8988T (cell line): ENCODE results near the gene CAMK1D.

Experiments
- DNase-seq: peaks from one replicate; pipeline ENCODE4 v3.0.0; 2011

Gene CAMK1D

DNA sequence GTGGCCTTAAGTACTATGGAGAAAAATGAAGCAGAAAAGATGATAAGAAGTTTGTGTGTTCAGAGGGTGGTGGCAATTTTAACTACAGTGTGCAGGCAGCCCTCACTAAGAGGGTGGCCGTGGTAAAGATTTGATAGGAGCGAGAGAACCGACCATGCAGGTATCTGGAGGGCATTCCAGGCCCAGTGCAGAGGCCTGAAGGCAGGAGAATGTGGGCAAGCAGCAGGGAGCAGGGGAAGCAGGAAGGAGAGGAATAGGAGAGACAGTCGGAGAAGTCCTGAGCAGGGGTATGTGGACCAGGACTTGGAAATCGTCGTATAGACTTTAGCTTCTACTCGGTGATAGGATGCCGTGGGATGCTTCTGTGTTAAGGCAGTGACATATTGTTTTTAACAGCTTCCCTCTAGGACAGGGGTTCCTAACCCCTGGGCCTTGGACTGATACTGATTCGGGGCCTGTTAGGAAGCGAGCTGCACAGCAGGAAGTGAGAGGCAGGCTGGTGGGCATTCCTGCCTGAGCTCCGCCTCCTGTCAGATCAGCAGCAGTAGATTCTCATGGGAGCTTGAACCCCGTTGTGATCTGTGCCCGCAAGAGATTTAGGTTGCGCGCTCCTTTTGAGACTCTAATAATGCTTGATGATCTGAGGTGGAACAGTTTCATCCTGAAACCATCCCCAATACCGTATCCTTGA lies 425.0 kb downstream of the CAMK1D start:
- DNase-seq, result no peak

DNA sequence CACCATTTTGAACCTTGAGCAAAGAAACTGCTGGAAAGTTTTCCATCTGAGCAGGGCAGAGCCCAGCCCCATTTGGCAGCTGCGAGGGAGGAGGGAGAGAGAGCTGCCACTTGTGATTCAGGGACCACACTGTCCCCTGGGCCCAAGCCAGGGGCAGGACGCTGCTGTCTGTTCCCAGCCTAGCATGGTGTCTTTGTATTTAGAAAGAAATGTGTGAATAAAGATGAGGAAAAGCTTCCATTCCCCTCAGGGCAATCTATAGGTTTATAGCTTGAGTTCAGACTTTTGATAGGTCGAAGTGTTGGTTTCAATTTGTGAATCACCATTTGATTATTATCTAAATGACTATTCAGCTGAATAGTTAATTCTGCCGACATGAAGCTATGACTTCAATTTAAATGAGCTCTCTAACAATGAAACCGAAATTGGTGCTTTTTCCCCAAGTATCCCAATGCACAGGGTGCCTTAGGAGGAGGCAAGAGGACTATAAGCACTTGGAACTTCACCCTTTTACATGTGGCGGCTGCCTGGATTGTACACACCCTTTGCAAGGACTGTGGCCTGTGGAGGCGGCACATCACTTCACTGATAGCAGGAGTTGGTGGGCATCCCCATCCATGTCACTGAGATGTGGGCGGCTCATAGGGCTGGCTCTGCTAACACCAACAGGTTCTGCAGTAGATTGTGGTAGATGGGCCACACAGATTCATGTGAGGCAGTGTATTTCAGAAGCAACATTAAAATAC lies 428.7 kb downstream of the CAMK1D start:
- DNase-seq, result no peak

DNA sequence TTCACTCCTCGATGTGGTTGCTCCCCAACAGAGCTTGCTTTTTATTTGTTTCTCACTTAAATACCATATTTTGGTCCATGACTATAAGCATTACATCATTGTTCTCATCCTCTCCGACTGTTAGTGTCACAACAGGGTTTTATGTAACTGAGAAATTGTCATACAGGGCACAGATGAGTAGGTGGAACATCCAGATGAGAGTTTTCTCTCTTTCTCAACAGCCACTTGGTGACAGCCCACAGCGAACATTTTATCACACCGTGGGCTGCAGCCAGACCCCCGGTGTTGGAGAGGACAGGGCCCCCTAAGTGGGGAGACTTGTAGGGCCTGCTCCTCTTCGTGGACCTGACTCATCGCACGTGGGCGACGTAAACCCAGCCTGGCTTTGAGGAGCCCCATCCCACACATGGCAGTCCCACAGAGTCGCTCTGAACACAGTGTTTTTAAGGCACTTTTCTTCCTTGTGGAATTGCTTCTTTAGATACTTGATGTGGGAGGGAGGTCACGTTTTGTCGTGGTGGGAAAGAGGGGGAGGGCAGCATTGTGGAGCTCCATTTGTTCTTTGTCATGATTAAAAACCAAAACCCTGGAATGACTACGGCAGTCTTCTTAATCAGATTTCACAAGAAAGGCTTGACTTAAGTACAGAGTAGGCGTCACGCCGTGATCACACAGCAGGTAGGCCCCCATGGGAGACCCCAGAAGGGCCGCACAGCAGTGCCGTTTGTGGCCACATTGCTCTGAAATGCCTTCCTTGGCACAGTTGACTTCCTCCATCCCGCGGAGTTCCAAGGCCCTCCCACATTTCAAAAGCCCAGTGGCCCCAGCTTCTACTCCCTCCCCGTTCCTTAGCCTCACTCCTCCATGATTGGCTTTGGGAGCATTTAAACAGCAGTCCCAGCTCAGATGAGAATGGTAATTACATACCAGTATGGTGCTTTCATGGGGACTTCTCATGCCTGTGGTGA lies 431.6 kb downstream of the CAMK1D start:
- no peak for DNase-seq

DNA sequence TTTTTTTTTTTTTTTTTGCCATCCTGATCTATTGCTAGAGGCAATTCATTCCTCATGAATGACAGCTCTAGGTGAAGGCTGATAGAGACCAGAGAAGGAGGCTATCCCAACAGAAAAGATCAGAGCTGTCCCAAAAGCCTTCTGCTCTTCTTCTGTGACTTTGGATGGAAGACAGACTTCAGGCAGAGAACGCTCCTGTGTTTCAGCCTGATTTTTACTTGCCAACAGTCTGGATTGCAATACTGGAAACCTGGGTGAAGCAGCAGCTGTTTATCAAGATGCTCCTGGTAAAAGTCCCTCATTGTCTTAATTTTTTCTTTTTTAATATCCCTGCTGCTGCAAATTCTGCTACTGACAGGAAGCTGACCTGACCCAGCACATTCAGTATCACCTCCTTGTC lies 432.6 kb downstream of the CAMK1D start:
- no peak for DNase-seq

DNA sequence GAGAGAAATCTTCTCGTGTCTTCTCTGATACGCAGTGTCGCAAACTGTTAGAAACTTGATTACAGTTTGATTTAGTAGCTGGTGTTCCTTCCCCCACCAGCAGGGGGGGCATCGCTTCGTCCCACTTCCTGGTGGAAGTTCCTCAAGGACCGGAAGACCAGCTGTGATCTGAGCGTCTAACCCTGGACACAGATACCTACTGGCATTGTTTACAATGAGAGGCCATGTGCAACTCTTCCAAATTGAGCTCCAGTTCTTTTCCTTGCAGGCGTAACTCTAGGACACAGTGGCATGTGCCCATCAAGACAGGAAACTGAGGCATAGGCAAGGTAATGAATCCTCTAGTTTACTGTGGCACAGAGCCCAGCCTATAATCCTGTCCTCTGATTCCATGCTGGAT lies 433.2 kb downstream of the CAMK1D start:
- peak; percentile 51 for DNase-seq

DNA sequence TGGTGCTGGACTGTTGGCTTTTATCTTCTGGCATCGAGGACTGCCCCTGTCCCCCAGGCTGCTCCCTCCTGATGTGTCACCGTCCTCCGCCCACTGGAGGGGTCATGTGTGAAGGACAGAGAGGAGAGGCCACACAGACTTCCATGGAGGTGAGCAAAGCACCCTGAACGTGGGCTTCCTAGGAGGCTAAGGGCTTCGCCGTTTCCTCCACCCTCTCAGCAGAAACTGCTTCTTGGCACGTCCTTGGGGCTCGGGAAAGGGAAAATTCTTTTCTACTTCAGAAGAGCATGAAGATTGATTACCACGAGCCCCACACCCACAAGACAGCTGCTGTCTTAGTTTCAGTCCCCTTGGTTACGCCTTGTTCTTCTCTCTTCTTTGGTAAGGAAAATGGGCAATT lies 433.9 kb downstream of the CAMK1D start:
- DNase-seq, result no peak

DNA sequence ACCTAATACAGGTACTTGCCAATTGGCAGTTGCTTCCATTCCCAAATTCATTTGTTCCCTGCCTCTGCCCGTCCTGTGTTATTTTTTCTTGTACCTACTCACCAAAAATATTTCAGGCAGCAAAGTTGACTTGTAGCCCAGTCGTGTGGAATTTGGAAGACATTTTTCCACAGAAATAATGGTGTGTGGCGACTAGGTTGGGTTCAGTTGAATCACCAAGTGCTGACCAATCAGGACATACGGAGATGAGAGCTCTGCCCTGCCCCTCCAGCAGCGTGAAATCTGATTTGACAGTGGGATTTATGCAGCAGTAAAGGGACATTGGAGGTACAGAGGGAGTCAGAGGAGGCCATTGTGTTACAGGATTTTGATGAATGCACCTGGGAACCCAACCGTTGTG lies 435.3 kb downstream of the CAMK1D start:
- no peak for DNase-seq

DNA sequence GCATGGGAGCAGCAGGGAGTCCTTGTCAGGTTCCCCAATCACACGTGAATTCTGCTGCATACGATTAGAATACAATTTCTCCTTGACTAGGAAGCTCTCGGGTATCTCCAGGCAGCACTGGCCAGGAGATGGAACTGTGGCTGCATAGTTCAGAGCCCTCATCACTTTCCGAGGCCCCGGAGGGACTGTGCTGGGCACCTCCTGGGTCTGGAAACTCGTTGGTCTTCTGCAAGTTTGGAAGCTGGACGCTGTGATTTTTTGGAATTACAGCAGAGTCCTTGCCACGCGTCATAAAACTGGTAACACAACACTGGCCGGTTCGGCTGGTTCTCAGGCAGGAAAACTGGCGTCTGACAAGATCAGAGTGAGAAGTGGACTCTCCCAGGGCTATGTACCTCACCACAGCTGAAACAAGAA lies 436.1 kb downstream of the CAMK1D start:
- DNase-seq, result no peak

DNA sequence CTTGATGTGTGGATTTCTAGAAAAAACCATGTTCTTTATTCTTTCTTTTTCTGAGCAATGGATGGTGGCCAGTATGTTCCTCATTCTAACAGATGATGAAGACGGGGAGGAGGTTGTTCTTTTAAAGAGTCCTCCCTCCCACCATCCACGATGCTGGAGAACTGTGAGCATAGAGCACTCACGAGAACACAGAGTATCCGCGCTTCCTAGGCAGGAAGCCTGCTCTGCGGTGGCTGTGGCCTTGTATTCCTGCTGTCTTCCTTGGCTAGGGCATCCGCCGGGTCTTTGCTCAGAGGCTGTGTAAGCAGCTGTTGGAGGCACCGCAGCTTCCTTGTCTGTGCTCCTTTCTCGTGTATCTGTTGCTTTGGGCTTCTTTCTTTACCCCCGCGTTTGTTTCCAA lies 437.9 kb downstream of the CAMK1D start:
- DNase-seq, result no peak

DNA sequence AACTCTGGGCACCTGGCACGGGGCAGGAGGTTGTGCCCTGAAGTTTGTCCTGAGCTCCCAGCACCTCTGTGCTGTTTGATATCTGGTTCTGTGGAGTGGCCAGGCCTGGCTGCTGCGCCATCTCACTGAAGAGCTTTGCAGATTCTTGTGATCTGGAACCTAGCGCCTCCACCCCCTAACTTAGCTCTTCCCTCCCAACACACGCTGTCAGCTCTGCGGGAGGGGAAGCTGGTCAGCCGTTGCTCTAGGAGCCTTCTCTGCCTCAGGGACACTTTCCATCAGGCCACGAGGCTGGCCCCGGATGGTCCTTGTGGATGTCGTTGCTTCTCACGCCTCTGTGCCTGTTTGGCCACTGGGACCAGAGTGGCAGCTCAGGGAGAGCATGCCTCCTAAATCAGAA lies 438.9 kb downstream of the CAMK1D start:
- no peak for DNase-seq

DNA sequence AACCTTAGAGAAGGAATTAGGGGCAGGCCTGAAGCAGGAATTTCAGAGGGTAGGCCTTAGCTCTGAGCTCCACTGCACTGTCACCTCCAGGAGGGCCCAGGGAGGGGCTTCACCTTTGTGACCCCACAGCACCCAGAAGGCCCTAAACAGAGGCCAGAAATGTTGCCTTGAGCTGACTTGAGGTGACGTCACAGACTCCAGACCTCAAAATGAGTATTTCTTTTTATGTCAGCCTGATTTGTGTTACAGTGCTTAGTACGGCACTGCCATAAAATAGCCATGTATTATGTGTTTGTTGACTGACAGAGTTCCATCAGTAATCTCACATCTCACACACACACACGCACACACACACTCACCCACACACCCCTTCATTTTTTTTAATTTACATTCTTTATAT lies 440.9 kb downstream of the CAMK1D start:
- no peak for DNase-seq

DNA sequence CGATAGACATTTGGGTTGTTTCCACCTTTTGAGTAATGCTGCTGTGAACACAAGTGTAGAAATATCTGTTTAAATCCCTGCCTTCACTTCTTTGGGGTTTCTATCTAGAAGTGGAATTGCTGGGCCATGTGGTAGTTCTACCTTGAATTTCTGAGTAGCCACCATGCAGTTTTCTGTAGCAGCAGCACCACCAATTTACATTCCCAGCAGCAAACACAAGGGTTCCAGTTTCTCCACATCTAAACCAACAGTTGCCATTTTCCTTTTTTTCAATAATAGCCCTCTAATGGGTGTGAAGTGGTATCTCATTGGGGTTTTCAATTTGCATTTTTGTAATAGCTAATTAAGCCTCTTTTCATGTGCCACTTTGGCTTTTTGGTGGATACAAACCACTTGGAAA lies 442.4 kb downstream of the CAMK1D start:
- no peak for DNase-seq

DNA sequence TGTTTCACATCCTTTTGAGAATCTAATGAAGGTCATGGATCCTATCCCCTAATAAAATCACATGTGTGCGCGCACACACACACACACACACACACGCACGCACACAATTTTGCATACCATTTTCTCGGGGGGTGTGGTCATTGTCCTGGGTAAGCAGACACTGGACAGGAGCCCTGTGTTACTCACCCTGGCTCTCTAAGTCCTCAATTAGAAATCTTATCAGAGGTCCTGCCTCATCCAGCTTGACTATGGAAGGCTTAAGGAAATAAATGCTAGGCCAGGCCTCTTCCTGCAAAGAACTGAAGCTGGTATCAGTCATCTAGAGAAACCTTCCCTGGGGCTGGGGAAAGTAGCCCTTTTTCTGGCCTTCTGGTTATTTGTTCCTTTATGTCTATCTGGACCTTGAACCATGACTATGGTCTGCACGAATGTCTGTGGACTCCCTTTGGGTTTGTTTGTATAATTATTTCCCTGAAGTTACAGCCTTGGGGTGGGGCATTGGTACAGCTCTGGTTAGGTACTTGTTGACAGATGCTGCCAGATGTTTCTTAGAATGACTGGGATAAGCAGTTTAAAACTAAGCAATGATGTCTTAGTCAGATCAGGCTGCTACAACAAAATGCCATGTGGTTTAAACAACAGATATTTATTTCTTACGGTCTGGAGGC lies 443.7 kb downstream of the CAMK1D start:
- no peak for DNase-seq

DNA sequence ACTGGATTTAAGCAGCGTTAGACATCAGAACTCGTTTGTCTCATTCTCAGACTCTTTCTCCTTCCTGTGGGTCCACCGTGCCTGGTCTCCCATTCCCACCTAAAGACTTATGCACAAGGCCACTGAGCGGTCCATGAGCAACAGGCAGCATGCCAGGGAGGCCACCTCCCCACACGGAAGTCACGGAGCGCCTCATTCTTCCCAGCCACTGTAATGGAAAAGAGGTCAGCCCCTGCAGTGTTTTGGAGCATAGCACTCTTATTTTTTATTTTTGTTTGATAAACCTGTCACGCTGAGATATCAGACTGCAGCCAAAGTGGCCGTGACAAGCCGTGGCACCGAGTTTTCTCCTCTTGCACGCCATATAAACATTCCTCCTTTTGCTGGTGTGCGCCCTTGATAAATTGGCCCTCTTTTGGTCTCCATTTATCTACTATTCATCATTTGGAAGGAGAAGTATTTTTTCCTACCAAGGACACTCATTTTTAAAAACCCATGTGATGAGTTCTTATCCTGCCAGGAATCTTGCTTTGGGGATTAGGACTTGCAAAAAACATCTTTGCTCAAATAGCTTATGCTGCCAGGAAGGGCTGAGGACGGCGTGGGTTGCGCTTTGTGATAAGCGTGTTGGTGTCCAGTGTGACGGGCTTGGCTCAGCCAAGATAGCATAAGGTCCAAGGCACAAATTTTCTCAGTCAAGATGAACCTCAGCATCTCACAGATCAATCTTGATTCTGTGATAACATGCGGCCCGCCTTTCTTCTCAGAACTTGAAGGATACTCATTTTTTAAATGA lies 446.2 kb downstream of the CAMK1D start:
- no peak for DNase-seq

DNA sequence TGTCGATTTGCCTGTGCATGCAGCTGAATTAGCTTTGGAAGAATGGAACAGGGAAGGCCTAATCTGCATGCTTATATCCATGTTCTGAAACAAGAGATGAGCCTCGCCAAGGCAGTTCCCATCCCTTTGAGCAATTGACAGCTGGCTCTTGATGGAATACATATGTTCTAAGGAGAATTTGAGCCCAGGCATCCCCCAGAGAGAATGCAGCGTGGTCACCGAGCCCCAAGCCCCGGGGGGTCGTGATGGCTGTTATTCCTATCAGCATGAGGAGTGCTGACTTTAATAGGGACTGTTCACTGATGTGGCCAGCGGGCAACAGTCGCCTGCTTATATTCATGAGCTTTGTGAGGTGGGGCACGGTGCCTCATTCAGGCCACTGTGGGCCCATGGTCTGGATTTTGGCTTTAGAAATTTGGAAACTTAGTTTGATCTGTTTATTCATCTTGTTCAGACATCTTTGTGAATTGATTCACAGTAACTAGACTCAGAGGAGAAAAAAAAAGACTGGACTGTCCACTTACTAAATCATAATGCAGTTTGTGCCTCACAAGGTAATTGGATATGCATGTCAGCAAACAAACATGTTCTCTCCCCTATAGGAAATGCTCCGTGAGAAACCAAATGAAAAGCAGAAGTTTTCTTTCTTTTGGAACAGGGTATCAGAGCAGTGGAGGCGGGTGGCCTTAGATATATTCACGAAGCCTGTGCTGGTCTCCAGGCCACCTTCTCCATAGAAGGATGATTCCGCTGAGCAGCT lies 447.2 kb downstream of the CAMK1D start:
- DNase-seq, result no peak

DNA sequence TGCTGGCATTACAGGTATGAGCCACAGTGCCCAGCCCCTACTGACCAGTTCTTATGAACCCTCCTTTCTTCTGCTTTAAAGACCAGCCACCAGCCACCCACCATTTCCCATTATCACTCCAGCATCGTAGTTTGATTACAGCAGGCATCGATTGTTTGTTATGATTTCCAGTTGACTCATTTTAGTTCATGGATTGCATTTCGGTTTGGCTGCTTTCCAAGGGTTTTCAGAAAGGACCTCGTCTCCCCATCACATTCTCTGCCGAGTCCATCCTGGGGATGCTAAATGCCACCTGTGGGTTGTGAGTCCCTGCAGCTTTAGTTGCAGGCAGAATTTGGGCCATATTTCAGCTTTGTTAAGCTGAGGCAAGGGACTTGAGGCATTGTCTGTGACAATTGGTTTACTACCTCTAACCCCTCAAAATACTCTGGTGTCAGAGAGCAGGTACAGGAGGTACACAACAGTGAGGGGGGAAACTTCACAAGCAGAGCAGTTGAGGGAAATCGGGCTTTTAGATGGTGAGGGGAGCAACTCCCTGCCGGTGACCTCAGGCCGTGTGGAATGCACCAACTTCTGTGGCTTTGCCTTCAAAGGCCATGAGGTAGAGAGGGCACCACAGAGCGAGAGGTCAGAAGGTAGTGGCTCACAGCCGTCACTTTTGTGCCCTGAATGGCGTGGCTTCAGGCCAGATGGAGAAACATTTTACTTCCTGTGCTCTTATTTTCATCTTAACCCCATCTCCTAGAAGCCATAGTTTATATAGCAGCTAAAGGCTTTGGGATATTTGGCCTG lies 448.3 kb downstream of the CAMK1D start:
- DNase-seq, result no peak

DNA sequence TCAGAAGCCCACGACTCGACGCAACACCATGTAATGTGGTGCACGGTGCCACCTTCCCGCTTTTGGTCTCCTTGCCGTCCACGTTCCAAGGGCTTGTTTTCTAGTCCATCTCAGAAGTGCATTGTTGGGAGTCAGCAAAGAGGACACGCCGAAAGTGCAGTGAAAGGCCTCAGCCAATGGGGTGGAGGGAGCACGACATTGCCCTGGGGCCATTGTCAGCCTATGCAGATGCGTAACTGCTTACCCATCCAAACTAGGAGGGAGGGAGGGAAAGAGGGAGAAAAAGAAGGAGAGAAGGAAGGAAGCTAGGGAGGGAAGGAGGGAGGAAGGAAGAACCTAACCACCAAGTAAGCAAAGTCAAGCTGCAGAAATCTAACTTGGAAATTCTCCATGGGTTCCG lies 449.8 kb downstream of the CAMK1D start:
- no peak for DNase-seq

DNA sequence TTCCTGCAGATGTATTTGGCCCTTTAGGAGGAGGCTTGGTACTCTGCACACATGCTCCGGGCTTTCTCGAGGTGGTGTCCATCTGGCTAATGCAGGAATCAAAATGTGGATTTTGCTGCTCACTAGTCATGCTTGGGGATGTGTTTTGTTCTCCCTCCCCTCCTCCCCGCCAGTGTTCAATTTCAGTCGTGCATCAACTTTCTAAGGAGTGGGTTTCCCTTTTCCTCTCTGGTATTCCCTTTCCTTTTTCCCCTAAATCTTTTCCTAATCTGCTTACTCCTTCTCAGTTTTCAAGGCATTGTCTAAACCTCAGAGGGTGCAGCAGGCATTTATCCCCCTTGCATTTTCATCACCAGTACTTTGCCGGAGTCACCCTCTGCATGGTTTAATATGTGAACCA lies 450.4 kb downstream of the CAMK1D start:
- DNase-seq, result no peak

DNA sequence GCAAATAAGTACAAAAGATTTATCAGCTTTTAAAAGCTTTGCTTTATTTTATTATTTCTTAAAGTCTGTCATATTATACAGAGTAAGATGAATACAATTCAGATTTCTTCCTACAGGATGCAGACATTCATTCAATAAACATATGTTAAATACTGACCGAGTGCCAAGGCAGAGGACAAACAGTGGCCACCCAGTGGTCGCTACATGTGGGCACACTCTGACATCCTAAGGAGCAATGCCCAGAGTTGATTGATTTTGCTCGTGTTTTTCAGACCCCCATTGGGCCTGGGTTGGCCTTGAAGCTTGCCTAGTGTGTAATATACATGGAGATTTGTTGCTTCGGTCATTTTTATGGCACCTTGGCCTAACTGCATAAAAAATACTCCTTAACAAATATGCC lies 451.0 kb downstream of the CAMK1D start:
- no peak for DNase-seq
